ENCODE results near the gene OVAAL. TPM values are rescaled to one million over a fixed set of nuclear protein-coding genes. Genes with fewer than 3 reads are reported as not detected.

The OVAAL gene
- total and polyA plus RNA-seq, 2 of the 4 experiments (the other 2 are of a cell fraction): not detected

- ATAC-seq (ENCODE audit: low read depth) (no peak), DNase-seq (peak; percentile 50)
- H2AK5ac ChIP-seq (ENCODE audit: low read depth, low read length): peak overlapping the region; percentile 13; the same call in 1 of the 2 replicates
- dilution Hi-C loops (cut with HindIII; ENCODE audit: low sequenced_read_pairs, unreplicated experiment) (no loop called here), in situ Hi-C loops (cut with MboI; ENCODE audit: low sequenced_read_pairs) (no loop called here), intact Hi-C loops (cut with micrococcal nuclease) (loop anchor here (1.0 kb wide), 1 partner anchor 34 kb away; no protein-coding TSS in a partner anchor)
- H3K9me1 ChIP-seq (ENCODE audit: insufficient read depth, low read length): peaks cover 4% of the 10 kb centered on the region
- no peak overlapping the region for H3K18ac ChIP-seq (ENCODE audit: low read depth, low read length)
- no peak overlapping the region for H2AK9ac ChIP-seq (replicated peaks; ENCODE audit: low read depth, low read length, poor library complexity)
- H4K5ac ChIP-seq (ENCODE audit: low read depth, low read length): no peak overlapping the region
- H2BK120ac ChIP-seq (ENCODE audit: low read depth, low read length): peak overlapping the region; percentile 65; the same call in 1 of the 2 replicates
- no peak overlapping the region for H3K9ac ChIP-seq (ENCODE audit: low read depth, low read length)
- H3K4ac ChIP-seq (ENCODE audit: low read depth, low read length): no peak overlapping the region; the same call in 1 of the 2 replicates
- BruUV-seq (replicated peaks): no TSS peak
- no peaks in the 10 kb centered on the region for H3K36me3 ChIP-seq (ENCODE audit: control insufficient read depth, insufficient read depth, low read length)
- peak overlapping the region; percentile 72; the same call in 1 of the 3 replicates for H2BK15ac ChIP-seq (ENCODE audit: low read depth, low read length)
- no peak overlapping the region for H3K56ac ChIP-seq (ENCODE audit: extremely low read depth, insufficient read depth, low read length)
- peaks cover 3% of the 10 kb centered on the region; the same call in 1 of the 2 replicates for H3K4me1 ChIP-seq (ENCODE audit: control insufficient read depth, insufficient read depth, low read length)
- POLR2A ChIA-PET (ENCODE audit: unreplicated experiment): no interaction called here
- WGBS, 2 experiments (ENCODE audit: extremely low coverage in 2 of 2, insufficient read length in 1 of 2): 100% methylated on average over 1 of the region's 10 CpGs; no CpG with 5 or more reads in 1 of the 2 experiments
- H3K14ac ChIP-seq (replicated peaks; ENCODE audit: low read depth, low read length): peak overlapping the region; percentile 87; the same call in 1 of the 2 replicates
- CTCF ChIA-PET: no interaction called here
- no peak overlapping the region for H3K4me2 ChIP-seq (ENCODE audit: low read depth, low read length)
- H3K4me3 ChIP-seq (ENCODE audit: insufficient read depth, low read depth, low read length): no peak overlapping the region
- no peak overlapping the region for H3K23ac ChIP-seq (ENCODE audit: low read depth, low read length)
- H4K20me1 ChIP-seq (ENCODE audit: insufficient read depth, low read length): no peaks in the 10 kb centered on the region
- H2BK20ac ChIP-seq (ENCODE audit: low read depth, low read length): no peak overlapping the region; the same call in 1 of the 2 replicates
- no peak overlapping the region for H4K8ac ChIP-seq (ENCODE audit: low read depth in 2 of 2, low read length in 2 of 2)
- H3K79me1 ChIP-seq (ENCODE audit: low read depth in 1 of 2, low read length in 2 of 2): no peaks in the 10 kb centered on the region
- H3K9me3 ChIP-seq (ENCODE audit: control insufficient read depth, insufficient read depth, low read length): no peaks in the 10 kb centered on the region
- no peak overlapping the region for H2AFZ ChIP-seq (replicated peaks; ENCODE audit: low read length, poor library complexity)
- no peak overlapping the region for H4K91ac ChIP-seq (ENCODE audit: insufficient read depth, low read depth, low read length)
- H3K27me3 ChIP-seq (ENCODE audit: control insufficient read depth, insufficient read depth, low read length): no peaks in the 10 kb centered on the region
- no peak overlapping the region for H3K27ac ChIP-seq (ENCODE audit: insufficient read depth, low read length)
- H2BK5ac ChIP-seq (ENCODE audit: low read depth, low read length, poor library complexity, severe bottlenecking): no peak overlapping the region
- TF ChIP-seq SMC3 (IDR thresholded peaks at IDR 0.05; ENCODE audit: low read depth, low read length): no peak
- no peak for TF ChIP-seq MAZ (IDR thresholded peaks at IDR 0.05; ENCODE audit: borderline replicate concordance, low read depth, low read length)
- TF ChIP-seq POLR2A (IDR thresholded peaks at IDR 0.05; ENCODE audit: low read depth, low read length): no peak
- no peak for TF ChIP-seq MXI1 (IDR thresholded peaks at IDR 0.05; ENCODE audit: borderline replicate concordance, low read depth, low read length)
- TF ChIP-seq, protein P1, sequence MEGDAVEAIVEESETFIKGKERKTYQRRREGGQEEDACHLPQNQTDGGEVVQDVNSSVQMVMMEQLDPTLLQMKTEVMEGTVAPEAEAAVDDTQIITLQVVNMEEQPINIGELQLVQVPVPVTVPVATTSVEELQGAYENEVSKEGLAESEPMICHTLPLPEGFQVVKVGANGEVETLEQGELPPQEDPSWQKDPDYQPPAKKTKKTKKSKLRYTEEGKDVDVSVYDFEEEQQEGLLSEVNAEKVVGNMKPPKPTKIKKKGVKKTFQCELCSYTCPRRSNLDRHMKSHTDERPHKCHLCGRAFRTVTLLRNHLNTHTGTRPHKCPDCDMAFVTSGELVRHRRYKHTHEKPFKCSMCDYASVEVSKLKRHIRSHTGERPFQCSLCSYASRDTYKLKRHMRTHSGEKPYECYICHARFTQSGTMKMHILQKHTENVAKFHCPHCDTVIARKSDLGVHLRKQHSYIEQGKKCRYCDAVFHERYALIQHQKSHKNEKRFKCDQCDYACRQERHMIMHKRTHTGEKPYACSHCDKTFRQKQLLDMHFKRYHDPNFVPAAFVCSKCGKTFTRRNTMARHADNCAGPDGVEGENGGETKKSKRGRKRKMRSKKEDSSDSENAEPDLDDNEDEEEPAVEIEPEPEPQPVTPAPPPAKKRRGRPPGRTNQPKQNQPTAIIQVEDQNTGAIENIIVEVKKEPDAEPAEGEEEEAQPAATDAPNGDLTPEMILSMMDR (conservative IDR thresholded peaks at IDR 0.05; ENCODE audit: low read depth, low read length): no peak
- no peak for TF ChIP-seq FOS (IDR thresholded peaks at IDR 0.05; ENCODE audit: low read depth, low read length)
- TF ChIP-seq CHD1 (IDR thresholded peaks at IDR 0.05; ENCODE audit: low read depth, low read length): no peak
- TF ChIP-seq RFX5 (IDR thresholded peaks at IDR 0.05; ENCODE audit: low read depth, low read length): no peak
- TF ChIP-seq RAD21 (IDR thresholded peaks at IDR 0.05; ENCODE audit: low read length): no peak
- TF ChIP-seq RCOR1 (IDR thresholded peaks at IDR 0.05; ENCODE audit: insufficient replicate concordance, low read length): no peak
- no peak for TF ChIP-seq BHLHE40 (IDR thresholded peaks at IDR 0.05; ENCODE audit: low read depth, low read length)
- TF ChIP-seq USF2 (IDR thresholded peaks at IDR 0.05; ENCODE audit: low read depth, low read length): no peak
- TF ChIP-seq, protein P2, sequence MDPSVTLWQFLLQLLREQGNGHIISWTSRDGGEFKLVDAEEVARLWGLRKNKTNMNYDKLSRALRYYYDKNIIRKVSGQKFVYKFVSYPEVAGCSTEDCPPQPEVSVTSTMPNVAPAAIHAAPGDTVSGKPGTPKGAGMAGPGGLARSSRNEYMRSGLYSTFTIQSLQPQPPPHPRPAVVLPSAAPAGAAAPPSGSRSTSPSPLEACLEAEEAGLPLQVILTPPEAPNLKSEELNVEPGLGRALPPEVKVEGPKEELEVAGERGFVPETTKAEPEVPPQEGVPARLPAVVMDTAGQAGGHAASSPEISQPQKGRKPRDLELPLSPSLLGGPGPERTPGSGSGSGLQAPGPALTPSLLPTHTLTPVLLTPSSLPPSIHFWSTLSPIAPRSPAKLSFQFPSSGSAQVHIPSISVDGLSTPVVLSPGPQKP (IDR thresholded peaks at IDR 0.05; ENCODE audit: borderline replicate concordance, low read depth, low read length): no peak
- TF ChIP-seq MAFK (IDR thresholded peaks at IDR 0.05; ENCODE audit: low read depth, low read length): no peak
Observed at GRCh38 chr1:180571832-180572636, 13.3 kb downstream of the OVAAL start.

Measured in IMR-90 (cell line).